Panc1 (cell line): ENCODE measurements around the gene MROH7. TPM values are rescaled to one million over a fixed set of nuclear protein-coding genes. Genes with fewer than 3 reads are reported as not detected.
A peak's percentile ranks its signal among the peaks of the same experiment; 100 is the strongest.

Experiments
- ATAC-seq: fragments of 200-7000 bp; cut with Tn5 transposase; 2 replicates; pipeline ENCODE4 v1.9.1; 2020; ENCODE audit warnings: mild to moderate bottlenecking, moderate library complexity
- BruUV-seq: library from RNA; stranded (reverse); fragments of 400-500 nt; replicated peaks from 2 replicates; lab custom pipeline; 2021; lab: Mats Ljungman, UMichigan
- CTCF ChIA-PET: fragments of 300-600 bp; sonication (Branson Sonifier 250); formaldehyde crosslinking; loops from one replicate; lab custom pipeline; 2022; ENCODE audit warnings: antibody characterized with exemption; lab: Charles Lee
- POLR2A ChIA-PET: fragments of 300-600 bp; sonication (Branson Sonifier 250); formaldehyde crosslinking; loops from one replicate; lab custom pipeline; 2022; ENCODE audit warnings: antibody characterized with exemption; lab: Charles Lee
- DNase-seq: peaks from one replicate; pipeline ENCODE4 v3.0.0-alpha.2; 2010; ENCODE audit warnings: low read depth, low spot score
- H3K27ac ChIP-seq: 2 replicates; pipeline ENCODE4 v1.5.1; 2011; ENCODE audit warnings: mild to moderate bottlenecking, low read length, inconsistent platforms
- H3K27me3 ChIP-seq: fragments of 200-500 bp; sonication (Bioruptor generic); 2 replicates; pipeline ENCODE4 v1.6.0; 2014; ENCODE audit warnings: low read length, inconsistent platforms; ENCODE audit not compliant: control insufficient read depth, insufficient read depth
- H3K36me3 ChIP-seq: fragments of 200-500 bp; sonication (Bioruptor generic); 2 replicates; pipeline ENCODE4 v1.5.1; 2014; ENCODE audit warnings: inconsistent platforms, mild to moderate bottlenecking, low read length, moderate library complexity; ENCODE audit not compliant: control insufficient read depth, insufficient read depth
- H3K4me1 ChIP-seq: 2 replicates; pipeline ENCODE4 v1.5.1; 2011; ENCODE audit warnings: inconsistent platforms, mild to moderate bottlenecking, low read length, moderate library complexity; ENCODE audit not compliant: control insufficient read depth, insufficient read depth
- H3K4me3 ChIP-seq, 2 experiments: 2 replicates each; pipeline ENCODE4 v1.5.1; 2011 to 2012; ENCODE audit warnings: low read depth in 2 of 2, low read length in 2 of 2, mild to moderate bottlenecking in 2 of 2, inconsistent platforms in 1 of 2, moderate library complexity in 1 of 2
- H3K9me3 ChIP-seq: fragments of 200-500 bp; sonication (Bioruptor generic); 2 replicates; pipeline ENCODE4 v1.5.1; 2014; ENCODE audit warnings: low read depth, mild to moderate bottlenecking, inconsistent platforms, low read length, moderate library complexity; ENCODE audit not compliant: control insufficient read depth, insufficient read depth
- CTCF ChIP-seq: fragments of 450-650 bp; IDR thresholded peaks from 2 replicates; pipeline ENCODE4 v1.5.1; 2017; ENCODE audit warnings: mild to moderate bottlenecking
- POLR2AphosphoS5 ChIP-seq: IDR thresholded peaks from 2 replicates; pipeline ENCODE4 v1.6.1; 2012; ENCODE audit warnings: mild to moderate bottlenecking, low read depth, low read length, moderate library complexity
- REST ChIP-seq, 2 experiments: IDR thresholded peaks; 2 replicates each; pipeline ENCODE4 v1.6.1; 2011 to 2012; ENCODE audit warnings: low read depth in 2 of 2, control low read depth in 1 of 2, low read length in 1 of 2, mild to moderate bottlenecking in 1 of 2, moderate library complexity in 1 of 2; ENCODE audit not compliant: insufficient read depth in 1 of 2
- SIN3A ChIP-seq: IDR thresholded peaks from 2 replicates; pipeline ENCODE4 v1.6.1; 2012; ENCODE audit warnings: low read depth, mild to moderate bottlenecking, low read length, moderate library complexity, borderline replicate concordance; ENCODE audit not compliant: insufficient read depth
- TCF7L2 ChIP-seq: IDR thresholded peaks from 2 replicates; pipeline ENCODE4 v1.6.1; 2011; ENCODE audit warnings: mild to moderate bottlenecking, low read depth, low read length, inconsistent platforms
- in situ Hi-C: cut with HindIII; loops from 2 replicates; pipeline ENCODE4 v1.10.0; 2016; ENCODE audit warnings: low sequenced_read_pairs, low pct_unique_long_range_greater_than_20kb
- intact Hi-C: fragments of 100-400 bp; cut with micrococcal nuclease; formaldehyde crosslinking; loops from one replicate; pipeline ENCODE4 v1.10.0; 2022; ENCODE audit not compliant: unreplicated experiment
- total RNA-seq: library from RNA; stranded (reverse); gene quantifications from one replicate; pipeline ENCODE4 v1.2.1, GENCODE V29; 2021; ENCODE audit not compliant: unreplicated experiment

The MROH7 gene
- total RNA-seq, 1 experiment from 2014 or later = not detected

GRCh38 chr1:54678776-54679643 is 37.4 kb downstream of the MROH7 start:
- Histone ChIP-seq H3K4me3 (no peak overlapping the region), H3K36me3 (no peaks in the 10 kb centered on the region), H3K4me1 (no peaks in the 10 kb centered on the region), H3K9me3 (no peaks in the 10 kb centered on the region), H3K27me3 (no peaks in the 10 kb centered on the region), H3K27ac (no peak overlapping the region)
- POLR2A ChIA-PET = interaction anchor here (0.6 kb wide), 1 partner anchor 25 kb away, joined by 3 read pairs; no protein-coding TSS in a partner anchor
- TF ChIP-seq SIN3A = no peak
- no peak for TF ChIP-seq POLR2AphosphoS5
- TF ChIP-seq TCF7L2 = no peak
- no peak for TF ChIP-seq REST (IDR thresholded peaks at IDR 0.05; ENCODE audit: insufficient read depth in 1 of 2, low read depth in 2 of 2, low read length in 1 of 2)
- TF ChIP-seq CTCF = no peak
- CTCF ChIA-PET = no interaction called here
- ATAC-seq (peak; percentile 47; the same call in 1 of the 2 replicates), DNase-seq (no peak)
- intact Hi-C loops (no loop called here), in situ Hi-C loops (no loop called here)
- no TSS peak for BruUV-seq

GRCh38 chr1:54679706-54680105 is 38.1 kb downstream of the MROH7 start:
- no TSS peak for BruUV-seq
- Histone ChIP-seq H3K4me1 (no peaks in the 10 kb centered on the region), H3K27ac (no peak overlapping the region), H3K4me3 (no peak overlapping the region), H3K9me3 (no peaks in the 10 kb centered on the region), H3K36me3 (no peaks in the 10 kb centered on the region), H3K27me3 (no peaks in the 10 kb centered on the region)
- in situ Hi-C loops (no loop called here), intact Hi-C loops (no loop called here)
- ChIA-PET CTCF (no interaction called here), POLR2A (no interaction called here)
- DNase-seq (no peak), ATAC-seq (no peak)
- TF ChIP-seq TCF7L2 = no peak
- TF ChIP-seq REST (IDR thresholded peaks at IDR 0.05; ENCODE audit: insufficient read depth in 1 of 2, low read depth in 2 of 2, low read length in 1 of 2) = no peak
- TF ChIP-seq CTCF = no peak
- no peak for TF ChIP-seq POLR2AphosphoS5
- no peak for TF ChIP-seq SIN3A
